H1 (cell line): ENCODE measurements around the gene LRRC3B. TPM values are rescaled to one million over a fixed set of nuclear protein-coding genes. Genes with fewer than 3 reads are reported as not detected.

ENCODE experiments used
- CTCF ChIA-PET: fragments of 300-600 bp; sonication (Branson Sonifier 250); formaldehyde crosslinking; loops from one replicate; lab custom pipeline; 2021; ENCODE audit not compliant: partially characterized antibody; lab: Charles Lee
- POLR2A ChIA-PET: fragments of 300-600 bp; sonication (Branson Sonifier 250); formaldehyde crosslinking; loops from one replicate; lab custom pipeline; 2021; ENCODE audit warnings: inconsistent platforms; ENCODE audit not compliant: partially characterized antibody; lab: Charles Lee
- DNase-seq, 2 experiments: peaks; one replicate each; pipeline versions ENCODE4 v3.0.0 to v3.0.0-alpha.2; 2010 to 2022; ENCODE audit warnings: low spot score in 2 of 2, low read depth in 1 of 2, mixed read lengths in 1 of 2
- FAIRE-seq: peaks from 2 replicates; lab custom pipeline; 2011; peaks lifted over from hg19 to GRCh38; lab: Jason Lieb, UNC
- H2AFZ ChIP-seq: 2 replicates; pipeline ENCODE4 v1.8.1; 2012; ENCODE audit warnings: low read length, inconsistent platforms
- H2AK5ac ChIP-seq: 2 replicates; pipeline ENCODE4 v1.6.1; 2013; ENCODE audit warnings: low read depth, low read length
- H2BK120ac ChIP-seq: replicated peaks from 2 replicates; pipeline ENCODE3; 2013; ENCODE audit warnings: low read depth, low read length, inconsistent platforms
- H2BK12ac ChIP-seq: 2 replicates; pipeline ENCODE4 v1.6.1; 2013; ENCODE audit warnings: low read depth, low read length
- H2BK15ac ChIP-seq: 2 replicates; pipeline ENCODE4 v1.6.1; 2013; ENCODE audit warnings: low read length
- H2BK20ac ChIP-seq: 2 replicates; pipeline ENCODE4 v1.6.1; 2013; ENCODE audit warnings: low read length
- H2BK5ac ChIP-seq: 2 replicates; pipeline ENCODE4 v1.6.1; 2013; ENCODE audit warnings: low read depth, low read length
- H3K14ac ChIP-seq: 2 replicates; pipeline ENCODE4 v1.6.1; 2013; ENCODE audit warnings: inconsistent platforms; ENCODE audit not compliant: insufficient read length
- H3K18ac ChIP-seq: 2 replicates; pipeline ENCODE4 v1.6.1; 2013; ENCODE audit warnings: low read length; ENCODE audit errors: extremely low read depth
- H3K23ac ChIP-seq: 2 replicates; pipeline ENCODE4 v1.6.1; 2013; ENCODE audit warnings: inconsistent platforms; ENCODE audit not compliant: insufficient read length
- H3K23me2 ChIP-seq: 2 replicates; pipeline ENCODE4 v1.6.1; 2013; ENCODE audit warnings: low read depth, low read length
- H3K27ac ChIP-seq: 2 replicates; pipeline ENCODE4 v1.6.1; 2011; ENCODE audit warnings: low read depth, low read length, inconsistent platforms
- H3K27me3 ChIP-seq, 4 experiments: replicated peaks in 1 of 4; 1 replicate in 1 of 4; 2 replicates in 3 of 4; pipeline versions ENCODE4 v1.6.1 to v1.8.1; 2011 to 2013; ENCODE audit warnings: low read length in 3 of 4, mild to moderate bottlenecking in 3 of 4, inconsistent platforms in 2 of 4, mixed read lengths in 2 of 4, moderate library complexity in 1 of 4; ENCODE audit not compliant: control insufficient read depth in 3 of 4, insufficient read depth in 3 of 4; ENCODE audit errors: extremely low read depth in 1 of 4
- H3K36me3 ChIP-seq, 4 experiments: 2 replicates each; pipeline versions ENCODE4 v1.6.1 to v1.8.1; 2011 to 2013; ENCODE audit warnings: mild to moderate bottlenecking in 4 of 4, low read length in 3 of 4, moderate library complexity in 2 of 4, control low read depth in 1 of 4, inconsistent platforms in 1 of 4; ENCODE audit not compliant: insufficient read depth in 4 of 4, control insufficient read depth in 2 of 4
- H3K4ac ChIP-seq: replicated peaks from 2 replicates; pipeline ENCODE3; 2013; ENCODE audit warnings: low read length, low read depth, mixed read lengths, inconsistent platforms; ENCODE audit not compliant: insufficient read length
- H3K4me1 ChIP-seq, 4 experiments: replicated peaks in 1 of 4; 1 replicate in 1 of 4; 2 replicates in 3 of 4; pipeline versions ENCODE4 v1.6.1 to v1.8.1; 2011 to 2013; ENCODE audit warnings: low read length in 3 of 4, inconsistent platforms in 2 of 4, mixed read lengths in 1 of 4; ENCODE audit not compliant: insufficient read depth in 4 of 4, control insufficient read depth in 3 of 4
- H3K4me2 ChIP-seq, 2 experiments: 2 replicates each; pipeline versions ENCODE4 v1.6.1 to v1.8.1; 2011 to 2013; ENCODE audit warnings: low read depth in 2 of 2, low read length in 2 of 2, control low read depth in 1 of 2, inconsistent platforms in 1 of 2, mild to moderate bottlenecking in 1 of 2; ENCODE audit not compliant: insufficient read depth in 1 of 2
- H3K4me3 ChIP-seq, 4 experiments: fragments of 200-600, 300-600 bp in 1 of 4; sonication (generic), shearing (Covaris generic), sonication (Bioruptor Twin) in 1 of 4; 2 replicates each; pipeline versions ENCODE4 v1.5.1 to v1.8.1; 2011 to 2016; ENCODE audit warnings: low read length in 4 of 4, low read depth in 3 of 4, control low read depth in 2 of 4, inconsistent platforms in 2 of 4, mild to moderate bottlenecking in 2 of 4, mixed read lengths in 1 of 4, moderate library complexity in 1 of 4; ENCODE audit not compliant: insufficient read depth in 2 of 4; ENCODE audit errors: extremely low read depth in 1 of 4
- H3K56ac ChIP-seq: replicated peaks from 2 replicates; pipeline ENCODE3; 2013; ENCODE audit warnings: low read depth, mild to moderate bottlenecking, mixed read lengths, low read length, inconsistent platforms; ENCODE audit not compliant: insufficient read length
- H3K79me1 ChIP-seq: 2 replicates; pipeline ENCODE4 v1.6.1; 2013; ENCODE audit warnings: low read depth, low read length, control low read depth
- H3K79me2 ChIP-seq, 2 experiments: 2 replicates each; pipeline versions ENCODE4 v1.6.1 to v1.8.1; 2012 to 2013; ENCODE audit warnings: low read length in 2 of 2, mild to moderate bottlenecking in 2 of 2, inconsistent platforms in 1 of 2; ENCODE audit not compliant: insufficient read depth in 2 of 2, control insufficient read depth in 1 of 2
- H3K9ac ChIP-seq, 4 experiments: replicated peaks in 1 of 4; 1 replicate in 1 of 4; 2 replicates in 3 of 4; pipeline versions ENCODE4 v1.6.1 to v1.8.1; 2011 to 2013; ENCODE audit warnings: low read depth in 3 of 4, low read length in 3 of 4, control low read depth in 2 of 4, mild to moderate bottlenecking in 2 of 4, moderate library complexity in 2 of 4, inconsistent platforms in 1 of 4; ENCODE audit errors: extremely low read depth in 1 of 4
- H3K9me3 ChIP-seq, 2 experiments: 2 replicates each; pipeline versions ENCODE4 v1.6.1 to v1.8.1; 2012 to 2013; ENCODE audit warnings: mild to moderate bottlenecking in 2 of 2, moderate library complexity in 2 of 2, control low read depth in 1 of 2, inconsistent platforms in 1 of 2, low read depth in 1 of 2, low read length in 1 of 2, mixed read lengths in 1 of 2; ENCODE audit not compliant: insufficient read depth in 2 of 2
- H4K20me1 ChIP-seq, 2 experiments: replicated peaks in 1 of 2; 2 replicates each; pipeline versions ENCODE3 to v1.8.1; 2011 to 2013; ENCODE audit warnings: inconsistent platforms in 2 of 2, low read length in 2 of 2, mild to moderate bottlenecking in 1 of 2; ENCODE audit not compliant: insufficient read depth in 2 of 2, control insufficient read depth in 1 of 2
- H4K5ac ChIP-seq: 2 replicates; pipeline ENCODE4 v1.6.1; 2013; ENCODE audit warnings: low read length, low read depth, mixed read lengths, inconsistent platforms; ENCODE audit not compliant: insufficient read length
- H4K8ac ChIP-seq: 2 replicates; pipeline ENCODE4 v1.8.0; 2013; ENCODE audit warnings: mild to moderate bottlenecking, moderate library complexity, low read length, inconsistent platforms; ENCODE audit not compliant: insufficient read depth; ENCODE audit errors: extremely low read depth
- H4K91ac ChIP-seq: replicated peaks from 2 replicates; pipeline ENCODE3; 2013; ENCODE audit warnings: low read length, mixed read lengths, inconsistent platforms; ENCODE audit not compliant: insufficient read length
- NRF1 ChIP-seq: IDR thresholded peaks from 2 replicates; pipeline ENCODE4 v1.6.1; 2011; ENCODE audit warnings: mild to moderate bottlenecking, low read depth, low read length, improper control_type of control experiment
- WGBS, 2 experiments: shearing (Covaris generic) in 1 of 2; methylation state at CpG; one replicate each; pipeline versions ENCODE4 v1.1.6 to v1.1.7; 2013 to 2015; ENCODE audit warnings: low lambda C conversion rate in 2 of 2, mixed read lengths in 2 of 2, inconsistent platforms in 1 of 2, low coverage in 1 of 2, missing lambda C conversion rate in 1 of 2; ENCODE audit not compliant: insufficient replicate concordance in 2 of 2, insufficient coverage in 1 of 2, insufficient read length in 1 of 2; ENCODE audit errors: extremely low coverage in 1 of 2, missing lambda C conversion rate in 1 of 2; 5-methylcytosine and 5-hydroxymethylcytosine counted together
- polyA plus RNA-seq, 7 experiments: library from polyadenylated mRNA; depleted of rRNA in 3 of 7; stranded (reverse) in 5 of 7; unstranded in 2 of 7; fragments of >200 nt in 5 of 7; fragments of 200-250 nt in 2 of 7; gene quantifications; 1 replicate in 5 of 7; 2 replicates in 1 of 7; 4 replicates in 1 of 7; pipeline versions ENCODE4 v1.2.1 to v1.2.3, GENCODE V29; 2011 to 2013; ENCODE audit warnings: missing spikeins in 2 of 7, mixed read lengths in 2 of 7
- total RNA-seq: library from RNA; stranded (reverse); fragmentation: NEBNext Ultra II Directional; extraction: Animal tissue kit (Norgen Biotek cat#: 25700); gene quantifications from 2 replicates; pipeline ENCODE4 v1.2.1, GENCODE V29; 2021

The LRRC3B gene
- total and polyA plus RNA-seq, 2 of the 8 experiments (the other 6 are each of a cell fraction or from before 2014, with no cell fraction given), result 1.6 to 3.1 TPM

DNA sequence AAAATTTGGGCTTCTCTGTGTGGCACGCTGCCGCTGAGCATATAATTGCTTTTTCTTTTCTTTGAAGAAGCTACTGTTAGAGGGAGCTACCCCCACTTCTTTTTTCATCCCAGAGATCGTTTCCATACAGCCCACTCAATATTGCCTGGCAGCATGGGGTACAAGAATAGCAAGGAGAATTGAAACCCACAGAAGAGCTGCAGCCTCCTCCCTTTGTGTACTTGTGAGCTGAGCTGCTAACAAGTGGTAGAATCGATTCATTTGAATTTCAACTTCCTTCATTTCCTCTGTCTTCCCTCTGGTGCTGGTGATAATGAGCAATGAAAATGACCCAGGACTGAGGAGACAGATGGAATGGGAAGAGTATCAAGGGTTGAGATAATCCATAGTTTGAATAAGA is 64.9 kb downstream of the LRRC3B start:
- H2AFZ ChIP-seq, result no peak overlapping the region
- H3K18ac ChIP-seq, result no peak overlapping the region
- ChIA-PET CTCF (interaction anchor here (3.2 kb wide), 1 partner anchor 26 kb away, joined by 12 read pairs; no protein-coding TSS in a partner anchor), POLR2A (no interaction called here)
- H3K4me2 ChIP-seq, result no peak overlapping the region
- no peak overlapping the region for H2BK15ac ChIP-seq
- H3K56ac ChIP-seq, result no peak overlapping the region
- no peaks in the 10 kb centered on the region for H3K23me2 ChIP-seq
- H4K20me1 ChIP-seq, result no peaks in the 10 kb centered on the region
- DNase-seq (no peak), FAIRE-seq (no peak)
- no peaks in the 10 kb centered on the region for H3K27me3 ChIP-seq
- no peak overlapping the region for H4K5ac ChIP-seq
- 95% methylated on average over 4 of the region's 4 CpGs; no CpG with 5 or more reads in 1 of the 2 experiments for WGBS, 2 experiments
- no peak overlapping the region for H2BK20ac ChIP-seq
- peaks cover 0 to 1% (median 0%) of the 10 kb centered on the region in 4 experiments; a peak in 1 of 7 replicates for H3K4me1 ChIP-seq
- H3K14ac ChIP-seq, result no peak overlapping the region
- no peak overlapping the region for H4K8ac ChIP-seq
- no peaks in the 10 kb centered on the region for H3K79me2 ChIP-seq
- H3K9ac ChIP-seq, result no peak overlapping the region
- H2AK5ac ChIP-seq, result no peak overlapping the region
- no peak overlapping the region for H3K4ac ChIP-seq
- H2BK5ac ChIP-seq, result no peak overlapping the region
- H3K9me3 ChIP-seq, result no peaks in the 10 kb centered on the region; a peak in 1 of 4 replicates
- no peak overlapping the region for H2BK12ac ChIP-seq
- no peak for TF ChIP-seq NRF1
- no peak overlapping the region for H4K91ac ChIP-seq
- H3K27ac ChIP-seq, result no peak overlapping the region
- H3K79me1 ChIP-seq, result no peaks in the 10 kb centered on the region
- no peak overlapping the region for H2BK120ac ChIP-seq
- H3K36me3 ChIP-seq, result no peaks in the 10 kb centered on the region
- H3K23ac ChIP-seq, result no peak overlapping the region
- H3K4me3 ChIP-seq, result no peak overlapping the region
